ENCODE data around the gene BNIP5. TPM values are rescaled to one million over a fixed set of nuclear protein-coding genes. Genes with fewer than 3 reads are reported as not detected.

Gene BNIP5
- total and polyA plus RNA-seq, 10 donors: 0.05 TPM; not detected in 9

DNA sequence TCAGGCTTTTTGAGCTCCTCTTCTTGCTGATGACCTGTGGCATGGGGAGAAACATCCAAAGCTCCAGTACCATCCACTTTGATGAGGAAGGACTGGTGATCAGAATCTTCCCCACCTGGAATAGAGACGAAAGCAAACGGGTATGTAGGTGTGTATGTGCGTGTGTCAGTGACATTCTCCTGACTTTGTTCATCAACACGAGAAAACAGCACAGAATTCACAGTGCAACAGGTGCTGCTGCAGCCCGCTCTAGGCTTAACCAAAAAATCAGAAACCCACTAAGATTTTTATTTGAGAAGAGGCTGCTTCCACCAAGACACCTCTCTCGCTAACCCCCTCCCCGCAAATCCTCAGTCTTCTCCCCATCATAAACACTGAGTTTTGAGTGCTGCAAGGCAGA lies 8.1 kb downstream of the BNIP5 start:
- no peak overlapping the region for H3K27ac ChIP-seq
- TF ChIP-seq, protein P1, sequence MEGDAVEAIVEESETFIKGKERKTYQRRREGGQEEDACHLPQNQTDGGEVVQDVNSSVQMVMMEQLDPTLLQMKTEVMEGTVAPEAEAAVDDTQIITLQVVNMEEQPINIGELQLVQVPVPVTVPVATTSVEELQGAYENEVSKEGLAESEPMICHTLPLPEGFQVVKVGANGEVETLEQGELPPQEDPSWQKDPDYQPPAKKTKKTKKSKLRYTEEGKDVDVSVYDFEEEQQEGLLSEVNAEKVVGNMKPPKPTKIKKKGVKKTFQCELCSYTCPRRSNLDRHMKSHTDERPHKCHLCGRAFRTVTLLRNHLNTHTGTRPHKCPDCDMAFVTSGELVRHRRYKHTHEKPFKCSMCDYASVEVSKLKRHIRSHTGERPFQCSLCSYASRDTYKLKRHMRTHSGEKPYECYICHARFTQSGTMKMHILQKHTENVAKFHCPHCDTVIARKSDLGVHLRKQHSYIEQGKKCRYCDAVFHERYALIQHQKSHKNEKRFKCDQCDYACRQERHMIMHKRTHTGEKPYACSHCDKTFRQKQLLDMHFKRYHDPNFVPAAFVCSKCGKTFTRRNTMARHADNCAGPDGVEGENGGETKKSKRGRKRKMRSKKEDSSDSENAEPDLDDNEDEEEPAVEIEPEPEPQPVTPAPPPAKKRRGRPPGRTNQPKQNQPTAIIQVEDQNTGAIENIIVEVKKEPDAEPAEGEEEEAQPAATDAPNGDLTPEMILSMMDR (IDR thresholded peaks at IDR 0.05 in 8 of 11, conservative IDR thresholded peaks at IDR 0.05 in 3 of 11): no peak
- TF ChIP-seq POLR2AphosphoS5 (IDR thresholded peaks at IDR 0.05): no peak
- TF ChIP-seq POLR2A (IDR thresholded peaks at IDR 0.05): no peak
- WGBS, 5 donors: 85 to 92% (median 88%) methylated on average over 7 of the region's 7 CpGs
- H3K36me3 ChIP-seq: no peaks in the 10 kb centered on the region
- intact Hi-C loops (cut with DNase I; ENCODE audit: low total_unique reads): no loop called here
- no peak for DNase-seq
- peaks cover 0 to 2% (median 0%) of the 10 kb centered on the region in 6 donors for H3K4me1 ChIP-seq
- no peak overlapping the region for H3K4me3 ChIP-seq
- H3K27me3 ChIP-seq (replicated peaks in 1 of 7): peaks cover 0 to 51% (median 4%) of the 10 kb centered on the region in 7 donors
- H3K9me3 ChIP-seq: no peaks in the 10 kb centered on the region

DNA sequence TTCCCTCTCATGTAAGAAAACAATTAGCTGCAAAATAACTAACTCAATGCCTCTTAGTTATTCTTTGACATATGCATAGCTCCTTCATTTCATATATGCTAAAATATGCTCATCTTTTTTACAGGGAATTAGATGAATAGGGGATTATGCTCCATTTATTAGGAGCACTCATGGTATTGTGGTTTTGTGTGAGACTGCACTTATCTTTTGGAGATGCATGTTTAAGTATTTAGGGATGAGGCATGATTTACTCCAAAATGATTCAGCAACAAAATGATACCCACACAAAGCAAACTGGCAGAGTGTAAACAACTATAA lies 8.8 kb downstream of the BNIP5 start:
- intact Hi-C loops (cut with DNase I; ENCODE audit: low total_unique reads): no loop called here
- no peaks in the 10 kb centered on the region for H3K36me3 ChIP-seq
- no peak for DNase-seq
- TF ChIP-seq POLR2A (IDR thresholded peaks at IDR 0.05) (no peak), POLR2AphosphoS5 (IDR thresholded peaks at IDR 0.05) (no peak)
- TF ChIP-seq, protein P1 (IDR thresholded peaks at IDR 0.05 in 8 of 11, conservative IDR thresholded peaks at IDR 0.05 in 3 of 11): no peak
- H3K9me3 ChIP-seq: no peaks in the 10 kb centered on the region
- H3K27ac ChIP-seq: no peak overlapping the region
- H3K27me3 ChIP-seq (replicated peaks in 1 of 7): peaks cover 0 to 50% (median under 1%) of the 10 kb centered on the region in 7 donors
- no peak overlapping the region for H3K4me3 ChIP-seq
- H3K4me1 ChIP-seq: no peaks in the 10 kb centered on the region

DNA sequence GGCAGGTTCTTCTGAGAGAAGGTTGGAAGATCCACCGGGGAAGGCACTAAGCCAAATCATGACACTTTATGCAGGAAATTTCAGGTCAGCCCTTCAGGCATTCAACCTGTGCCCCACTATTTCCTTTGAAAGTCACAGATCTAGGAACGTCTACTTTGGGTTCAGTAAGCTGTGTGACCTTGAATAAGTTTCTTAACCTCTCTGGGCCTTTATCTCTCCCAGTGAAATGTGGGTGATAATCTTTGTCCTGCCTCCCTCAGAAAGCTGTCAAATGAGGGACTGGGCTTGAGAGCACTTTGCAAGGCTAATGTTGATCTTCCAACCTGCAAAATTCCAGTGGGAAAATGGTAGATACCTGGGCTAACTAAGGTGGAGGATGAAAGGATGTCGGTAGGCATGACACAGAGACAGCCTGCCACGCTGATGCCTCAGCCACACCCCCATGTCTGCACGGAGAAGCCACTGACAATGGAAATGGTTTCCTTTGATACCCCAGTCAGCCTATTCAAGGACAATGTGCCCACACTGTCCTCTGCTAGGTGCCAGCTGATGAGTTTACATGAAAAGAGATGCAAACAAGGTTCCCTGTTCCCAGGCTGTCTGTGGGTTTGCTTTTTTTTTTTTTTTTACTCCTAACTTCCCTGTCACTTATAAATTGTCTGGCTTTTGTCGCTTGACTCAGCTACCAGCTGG lies 9.3 kb downstream of the BNIP5 start:
- WGBS, 5 donors: 35 to 56% (median 41%) methylated on average over 6 of the region's 6 CpGs
- TF ChIP-seq POLR2AphosphoS5 (IDR thresholded peaks at IDR 0.05): no peak
- TF ChIP-seq POLR2A (IDR thresholded peaks at IDR 0.05): no peak
- TF ChIP-seq, protein P1 (IDR thresholded peaks at IDR 0.05 in 8 of 11, conservative IDR thresholded peaks at IDR 0.05 in 3 of 11): no peak
- DNase-seq: no peak
- H3K4me3 ChIP-seq: no peak overlapping the region
- no peaks in the 10 kb centered on the region for H3K36me3 ChIP-seq
- H3K27ac ChIP-seq: no peak overlapping the region
- peaks cover 0 to 45% (median 0%) of the 10 kb centered on the region in 7 donors for H3K27me3 ChIP-seq (replicated peaks in 1 of 7)
- H3K4me1 ChIP-seq: no peaks in the 10 kb centered on the region
- H3K9me3 ChIP-seq: no peaks in the 10 kb centered on the region
- intact Hi-C loops (cut with DNase I; ENCODE audit: low total_unique reads): no loop called here

DNA sequence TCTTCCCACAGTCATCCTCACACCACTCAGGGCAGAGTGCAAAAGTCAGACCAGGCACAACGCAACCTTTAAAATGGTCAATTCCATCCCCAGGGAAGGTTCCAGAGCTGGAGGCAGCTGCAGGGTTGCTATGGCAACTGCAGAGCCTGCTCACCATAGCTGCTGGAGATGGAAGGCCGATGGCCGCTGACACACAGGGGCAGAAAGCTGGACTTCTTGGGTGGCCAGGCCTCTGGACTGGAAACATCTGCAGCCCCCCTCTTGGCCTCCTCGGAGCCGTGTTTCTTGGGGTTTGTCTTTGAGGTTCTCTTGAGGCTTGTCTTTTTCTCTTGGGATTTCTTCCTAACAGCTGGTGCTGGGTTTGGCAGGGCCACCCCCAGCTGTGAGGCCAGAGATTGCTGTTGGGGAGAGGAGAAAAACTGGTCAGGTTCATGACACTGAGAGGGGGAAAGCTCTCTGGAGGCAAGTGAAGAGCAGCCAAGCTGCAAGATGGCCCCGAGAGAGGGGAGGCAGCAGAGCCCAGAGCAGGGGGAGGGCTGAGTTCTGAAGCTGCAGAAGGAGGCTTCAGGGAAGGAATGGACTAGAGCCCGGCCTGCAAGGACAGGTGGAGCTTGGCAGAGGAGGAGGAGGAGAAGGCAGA lies 10.2 kb downstream of the BNIP5 start:
- DNase-seq: no peak
- Histone ChIP-seq H3K9me3 (no peaks in the 10 kb centered on the region), H3K36me3 (no peaks in the 10 kb centered on the region), H3K4me1 (no peaks in the 10 kb centered on the region), H3K27me3 (replicated peaks in 1 of 7) (peaks cover 0 to 45% (median 0%) of the 10 kb centered on the region in 7 donors), H3K4me3 (no peak overlapping the region), H3K27ac (no peak overlapping the region)
- WGBS, 5 donors: 70 to 74% (median 72%) methylated on average over 7 of the region's 7 CpGs
- intact Hi-C loops (cut with DNase I; ENCODE audit: low total_unique reads): no loop called here
- TF ChIP-seq POLR2A (IDR thresholded peaks at IDR 0.05) (no peak), POLR2AphosphoS5 (IDR thresholded peaks at IDR 0.05) (no peak)
- TF ChIP-seq, protein P1 (IDR thresholded peaks at IDR 0.05 in 8 of 11, conservative IDR thresholded peaks at IDR 0.05 in 3 of 11): no peak

All from spleen (tissue), 11 donors.